ENCODE data around the gene SYDE1. TPM values are rescaled to one million over a fixed set of nuclear protein-coding genes. Genes with fewer than 3 reads are reported as not detected.
"Not testable (repeated sequence)": the region's sequence is repeated elsewhere in the genome, so short reads cannot be mapped to it uniquely, and the experiment has no call there.

Gene SYDE1
- total and polyA plus RNA-seq, 7 donors, result 2.3 to 4.9 (median 4.5) TPM

DNA sequence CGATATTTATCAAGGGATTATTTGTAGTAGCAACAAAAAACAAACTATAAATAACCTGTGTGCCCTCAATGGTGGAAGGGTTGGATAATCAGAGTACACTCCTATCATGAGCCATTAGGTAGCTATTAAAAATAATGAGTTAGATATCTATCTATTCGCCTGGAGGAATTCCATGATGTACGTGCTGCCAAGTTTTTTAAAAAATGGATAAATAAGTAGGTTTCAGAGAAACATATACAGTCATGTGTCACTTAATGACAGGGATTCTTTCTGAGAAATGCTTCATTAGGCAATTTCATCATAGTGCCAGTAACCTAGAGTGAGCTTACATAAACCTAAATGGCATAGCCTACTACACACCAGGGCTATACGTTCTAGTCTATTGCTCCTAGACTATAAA lies 31.4 kb upstream of the SYDE1 start:
- 75 to 78% (median 76%) methylated on average over 4 of the region's 4 CpGs for WGBS, 3 donors
- TF ChIP-seq, protein P1, sequence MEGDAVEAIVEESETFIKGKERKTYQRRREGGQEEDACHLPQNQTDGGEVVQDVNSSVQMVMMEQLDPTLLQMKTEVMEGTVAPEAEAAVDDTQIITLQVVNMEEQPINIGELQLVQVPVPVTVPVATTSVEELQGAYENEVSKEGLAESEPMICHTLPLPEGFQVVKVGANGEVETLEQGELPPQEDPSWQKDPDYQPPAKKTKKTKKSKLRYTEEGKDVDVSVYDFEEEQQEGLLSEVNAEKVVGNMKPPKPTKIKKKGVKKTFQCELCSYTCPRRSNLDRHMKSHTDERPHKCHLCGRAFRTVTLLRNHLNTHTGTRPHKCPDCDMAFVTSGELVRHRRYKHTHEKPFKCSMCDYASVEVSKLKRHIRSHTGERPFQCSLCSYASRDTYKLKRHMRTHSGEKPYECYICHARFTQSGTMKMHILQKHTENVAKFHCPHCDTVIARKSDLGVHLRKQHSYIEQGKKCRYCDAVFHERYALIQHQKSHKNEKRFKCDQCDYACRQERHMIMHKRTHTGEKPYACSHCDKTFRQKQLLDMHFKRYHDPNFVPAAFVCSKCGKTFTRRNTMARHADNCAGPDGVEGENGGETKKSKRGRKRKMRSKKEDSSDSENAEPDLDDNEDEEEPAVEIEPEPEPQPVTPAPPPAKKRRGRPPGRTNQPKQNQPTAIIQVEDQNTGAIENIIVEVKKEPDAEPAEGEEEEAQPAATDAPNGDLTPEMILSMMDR (IDR thresholded peaks at IDR 0.05), result no peak
- Histone ChIP-seq H3K27ac (no peak overlapping the region), H3K9me3 (no peaks in the 10 kb centered on the region), H3K27me3 (ENCODE audit: insufficient read depth in 3 of 3, low read length in 2 of 3) (no peaks in the 10 kb centered on the region), H3K4me1 (no peaks in the 10 kb centered on the region), H3K36me3 (ENCODE audit: insufficient read depth in 1 of 2, low read depth in 1 of 2) (no peaks in the 10 kb centered on the region), H3K4me3 (no peak overlapping the region)
- DNase-seq (no peak), ATAC-seq (no peak)
- intact Hi-C loops (cut with DNase I), result no loop called here

DNA sequence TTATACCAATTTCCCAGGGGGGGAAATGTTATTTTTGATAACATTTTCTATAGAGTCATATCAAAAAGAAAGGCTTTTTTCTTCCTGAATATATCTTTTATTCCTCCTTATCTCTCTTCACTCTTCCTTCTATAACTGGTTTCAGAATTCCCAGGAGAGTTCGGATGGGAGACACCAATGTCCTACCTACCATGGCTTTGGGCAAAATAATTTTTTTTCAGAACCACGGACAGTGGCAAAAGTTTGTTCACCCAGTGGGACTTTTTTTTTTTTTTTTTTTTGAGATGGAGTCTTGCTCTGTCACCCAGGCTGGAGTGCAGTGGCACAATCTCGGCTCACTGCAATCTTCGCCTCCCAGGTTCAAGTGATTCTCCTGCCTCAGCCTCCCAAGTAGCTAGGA lies 27.2 kb upstream of the SYDE1 start:
- peaks cover 0 to 13% (median 0%) of the 10 kb centered on the region in 3 donors for H3K27me3 ChIP-seq (ENCODE audit: insufficient read depth in 3 of 3, low read length in 2 of 3)
- DNase-seq; intact Hi-C loops (cut with DNase I); ATAC-seq; H3K4me3 ChIP-seq; H3K4me1 ChIP-seq; H3K27ac ChIP-seq; H3K9me3 ChIP-seq; H3K36me3 ChIP-seq (ENCODE audit: insufficient read depth in 1 of 2, low read depth in 1 of 2): not testable (repeated sequence)
- WGBS, 3 donors, result 62 to 66% (median 63%) methylated on average over 4 of the region's 4 CpGs

DNA sequence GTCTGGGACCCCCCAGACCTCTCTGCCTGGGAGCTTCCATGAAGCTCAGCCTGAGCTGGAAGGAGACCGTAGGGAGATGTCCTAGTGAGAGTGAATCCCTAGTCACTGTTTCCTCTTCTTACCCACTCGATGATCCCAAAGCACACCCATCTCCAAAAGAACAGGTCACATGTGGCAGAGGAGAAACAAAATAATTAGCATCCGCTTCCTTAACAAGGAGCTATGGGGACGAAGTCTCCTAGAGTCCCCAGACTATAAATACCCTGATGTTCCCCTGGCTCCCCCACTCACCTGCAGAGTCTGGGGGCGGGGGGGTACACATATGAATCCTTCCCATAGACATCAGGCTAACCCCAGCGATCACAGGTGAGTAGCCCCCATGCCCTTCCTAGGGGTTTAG lies 25.3 kb upstream of the SYDE1 start, which contains the start of gene OR1I1:
OR1I1 (plus strand) TSS at position 301 of the 400 bp plus-strand sequence. CDS start 4,855 bp downstream, outside the sequence.
- WGBS, 3 donors, result 59 to 66% (median 62%) methylated on average over 6 of the region's 6 CpGs
- intact Hi-C loops (cut with DNase I), result no loop called here

DNA sequence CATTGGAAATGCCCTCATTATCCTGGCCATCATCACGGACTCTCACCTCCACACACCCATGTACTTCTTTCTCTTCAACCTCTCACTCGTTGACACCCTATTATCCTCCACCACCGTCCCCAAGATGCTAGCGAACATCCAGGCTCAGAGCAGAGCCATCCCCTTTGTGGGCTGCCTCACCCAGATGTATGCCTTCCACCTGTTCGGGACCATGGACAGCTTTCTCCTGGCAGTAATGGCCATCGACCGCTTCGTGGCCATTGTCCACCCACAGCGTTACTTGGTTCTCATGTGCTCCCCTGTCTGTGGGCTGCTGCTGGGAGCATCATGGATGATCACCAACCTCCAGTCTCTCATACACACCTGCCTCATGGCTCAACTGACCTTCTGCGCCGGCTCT lies 20.0 kb upstream of the SYDE1 start:
- Histone ChIP-seq H3K27me3 (ENCODE audit: insufficient read depth in 3 of 3, low read length in 2 of 3) (peaks cover 0 to 37% (median 0%) of the 10 kb centered on the region in 3 donors), H3K4me1 (no peaks in the 10 kb centered on the region), H3K36me3 (ENCODE audit: insufficient read depth in 1 of 2, low read depth in 1 of 2) (no peaks in the 10 kb centered on the region), H3K4me3 (no peak overlapping the region), H3K27ac (no peak overlapping the region), H3K9me3 (no peaks in the 10 kb centered on the region)
- DNase-seq, result no peak
- 73 to 77% (median 74%) methylated on average over 11 of the region's 11 CpGs for WGBS, 3 donors
- TF ChIP-seq, protein P1 (IDR thresholded peaks at IDR 0.05), result no peak
- intact Hi-C loops (cut with DNase I), result no loop called here
- no peak for ATAC-seq

More for the DNA sequence above, 25.3 kb upstream of the SYDE1 start, which contains the start of gene OR1I1:
- Histone ChIP-seq H3K27me3 (ENCODE audit: insufficient read depth in 3 of 3, low read length in 2 of 3) (peaks cover 0 to 29% (median 0%) of the 10 kb centered on the region in 3 donors), H3K4me1 (no peaks in the 10 kb centered on the region), H3K36me3 (ENCODE audit: insufficient read depth in 1 of 2, low read depth in 1 of 2) (no peaks in the 10 kb centered on the region), H3K9me3 (no peaks in the 10 kb centered on the region), H3K27ac (no peak within 1 kb of the TSS), H3K4me3 (no peak within 1 kb of the TSS)
- TF ChIP-seq, protein P1 (IDR thresholded peaks at IDR 0.05), result no peak
- ATAC-seq (no peak), DNase-seq (no peak)

GRCh38 chr19:15091918-15092753 lies 15.1 kb upstream of the SYDE1 start:
- intact Hi-C loops (cut with DNase I), result loop anchor here (2.0 to 5.0 kb wide), 3 partner anchors 59 to 465 kb away; no protein-coding TSS in a partner anchor
- H3K4me1 ChIP-seq, result no peaks in the 10 kb centered on the region

More at GRCh38 chr19:15091918-15092753, 15.1 kb upstream of the SYDE1 start:
- DNase-seq, result no peak
- Histone ChIP-seq H3K9me3 (no peaks in the 10 kb centered on the region), H3K4me3 (no peak overlapping the region), H3K27ac (no peak overlapping the region), H3K36me3 (ENCODE audit: insufficient read depth in 1 of 2, low read depth in 1 of 2) (no peaks in the 10 kb centered on the region), H3K27me3 (ENCODE audit: insufficient read depth in 3 of 3, low read length in 2 of 3) (peaks cover 0 to 5% (median 0%) of the 10 kb centered on the region in 3 donors)
- peak in 1 of 4 donors; percentile 60 for ATAC-seq
- WGBS, 3 donors, result 11 to 14% (median 12%) methylated on average over 13 of the region's 13 CpGs
- TF ChIP-seq, protein P1 (IDR thresholded peaks at IDR 0.05), result peak; percentile 72
